ENCODE measurements around the gene MYCBPAP.

Gene MYCBPAP

GRCh38 chr17:50538549-50539410 lies 30.5 kb downstream of the MYCBPAP start:
- H3K27ac ChIP-seq (ENCODE audit: low read depth, low read length, poor library complexity, severe bottlenecking) = no peak overlapping the region

GRCh38 chr17:50539762-50540559 lies 31.7 kb downstream of the MYCBPAP start:
- peaks cover 10% of the 10 kb centered on the region for H3K4me1 ChIP-seq (ENCODE audit: insufficient read depth, low read length, severe bottlenecking)
- H3K9me3 ChIP-seq (ENCODE audit: low read length) = no peaks in the 10 kb centered on the region
- no peaks in the 10 kb centered on the region for H3K36me3 ChIP-seq (ENCODE audit: insufficient read depth, low read length)
- H4K20me1 ChIP-seq (ENCODE audit: insufficient read depth, low read length) = no peaks in the 10 kb centered on the region
- TF ChIP-seq EZH2 (IDR thresholded peaks at IDR 0.05; ENCODE audit: borderline replicate concordance, low read length) (no peak), CTCF (IDR thresholded peaks at IDR 0.05; ENCODE audit: low read length) (no peak)
- no peaks in the 10 kb centered on the region for H3K9me2 ChIP-seq (ENCODE audit: low read depth, low read length)
- no peak overlapping the region for H3K27ac ChIP-seq (ENCODE audit: low read depth, low read length, poor library complexity, severe bottlenecking)
- H3K4me2 ChIP-seq (ENCODE audit: low read length) = no peak overlapping the region
- H3K4me3 ChIP-seq (ENCODE audit: low read depth, low read length, poor library complexity, severe bottlenecking) = no peak overlapping the region
- H3K9ac ChIP-seq (ENCODE audit: low read length) = no peak overlapping the region
- H3F3A ChIP-seq (ENCODE audit: insufficient read depth, low read length) = no peaks in the 10 kb centered on the region
- H3K27me3 ChIP-seq (ENCODE audit: insufficient read depth, low read length) = peaks cover 8% of the 10 kb centered on the region; the same call in 1 of the 2 replicates
- H2AFZ ChIP-seq (ENCODE audit: low read length) = no peak overlapping the region
- no peaks in the 10 kb centered on the region for H3K79me2 ChIP-seq (ENCODE audit: insufficient read depth, low read length)

More at GRCh38 chr17:50538549-50539410, 30.5 kb downstream of the MYCBPAP start:
- no peaks in the 10 kb centered on the region for H4K20me1 ChIP-seq (ENCODE audit: insufficient read depth, low read length)
- H2AFZ ChIP-seq (ENCODE audit: low read length) = no peak overlapping the region
- peaks cover 10% of the 10 kb centered on the region for H3K4me1 ChIP-seq (ENCODE audit: insufficient read depth, low read length, severe bottlenecking)
- H3K9me2 ChIP-seq (ENCODE audit: low read depth, low read length) = no peaks in the 10 kb centered on the region
- H3K27me3 ChIP-seq (ENCODE audit: insufficient read depth, low read length) = peaks cover 8% of the 10 kb centered on the region; the same call in 1 of the 2 replicates
- no peak overlapping the region for H3K4me2 ChIP-seq (ENCODE audit: low read length)
- no peak overlapping the region for H3K4me3 ChIP-seq (ENCODE audit: low read depth, low read length, poor library complexity, severe bottlenecking)
- H3K9me3 ChIP-seq (ENCODE audit: low read length) = no peaks in the 10 kb centered on the region
- TF ChIP-seq EZH2 (IDR thresholded peaks at IDR 0.05; ENCODE audit: borderline replicate concordance, low read length) (no peak), CTCF (IDR thresholded peaks at IDR 0.05; ENCODE audit: low read length) (no peak)
- no peak overlapping the region for H3K9ac ChIP-seq (ENCODE audit: low read length)
- no peaks in the 10 kb centered on the region for H3K36me3 ChIP-seq (ENCODE audit: insufficient read depth, low read length)
- H3F3A ChIP-seq (ENCODE audit: insufficient read depth, low read length) = no peaks in the 10 kb centered on the region
- no peaks in the 10 kb centered on the region for H3K79me2 ChIP-seq (ENCODE audit: insufficient read depth, low read length)

GRCh38 chr17:50540560-50541401 lies 32.5 kb downstream of the MYCBPAP start:
- Histone ChIP-seq H3K27ac (ENCODE audit: low read depth, low read length, poor library complexity, severe bottlenecking) (no peak overlapping the region), H2AFZ (ENCODE audit: low read length) (no peak overlapping the region), H3K9me2 (ENCODE audit: low read depth, low read length) (no peaks in the 10 kb centered on the region), H3K4me2 (ENCODE audit: low read length) (no peak overlapping the region), H3F3A (ENCODE audit: insufficient read depth, low read length) (no peaks in the 10 kb centered on the region), H3K36me3 (ENCODE audit: insufficient read depth, low read length) (no peaks in the 10 kb centered on the region), H4K20me1 (ENCODE audit: insufficient read depth, low read length) (no peaks in the 10 kb centered on the region), H3K9ac (ENCODE audit: low read length) (no peak overlapping the region), H3K79me2 (ENCODE audit: insufficient read depth, low read length) (no peaks in the 10 kb centered on the region), H3K9me3 (ENCODE audit: low read length) (no peaks in the 10 kb centered on the region), H3K27me3 (ENCODE audit: insufficient read depth, low read length) (peaks cover 8% of the 10 kb centered on the region; the same call in 1 of the 2 replicates), H3K4me1 (ENCODE audit: insufficient read depth, low read length, severe bottlenecking) (peaks cover 10% of the 10 kb centered on the region), H3K4me3 (ENCODE audit: low read depth, low read length, poor library complexity, severe bottlenecking) (no peak overlapping the region)
- no peak for TF ChIP-seq EZH2 (IDR thresholded peaks at IDR 0.05; ENCODE audit: borderline replicate concordance, low read length)
- no peak for TF ChIP-seq CTCF (IDR thresholded peaks at IDR 0.05; ENCODE audit: low read length)
